Keratinocyte (primary cell): ENCODE data around the gene MAN1C1. TPM values are rescaled to one million over a fixed set of nuclear protein-coding genes. Genes with fewer than 3 reads are reported as not detected.

Source experiments
- DNase-seq: peaks from one replicate; pipeline ENCODE4 v3.0.0-alpha.2; 2011; ENCODE audit warnings: low read depth, missing footprints, low spot score
- FAIRE-seq: peaks from 2 replicates; lab custom pipeline; 2011; peaks lifted over from hg19 to GRCh38; lab: Jason Lieb, UNC
- H2AFZ ChIP-seq: 2 replicates; pipeline ENCODE4 v1.6.0; 2012; ENCODE audit warnings: low read length, control low read depth, inconsistent platforms; ENCODE audit not compliant: control insufficient read depth
- H3K27ac ChIP-seq: 2 replicates; pipeline ENCODE4 v1.5.1; 2011; ENCODE audit warnings: low read length; ENCODE audit not compliant: control insufficient read depth, insufficient read depth
- H3K27me3 ChIP-seq: 3 replicates; pipeline ENCODE4 v1.6.0; 2011; ENCODE audit warnings: low read length; ENCODE audit not compliant: control insufficient read depth, insufficient read depth; ENCODE audit errors: extremely low read depth
- H3K36me3 ChIP-seq, 2 experiments: 2 replicates in 1 of 2; 3 replicates in 1 of 2; pipeline ENCODE4 v1.5.1; 2011; ENCODE audit warnings: low read length in 2 of 2, mild to moderate bottlenecking in 1 of 2; ENCODE audit not compliant: control insufficient read depth in 2 of 2, insufficient read depth in 2 of 2; ENCODE audit errors: extremely low read depth in 1 of 2
- H3K4me1 ChIP-seq: 3 replicates; pipeline ENCODE4 v1.5.1; 2011; ENCODE audit warnings: low read length; ENCODE audit not compliant: control insufficient read depth, insufficient read depth; ENCODE audit errors: extremely low read depth
- H3K4me2 ChIP-seq: 3 replicates; pipeline ENCODE4 v1.6.0; 2011; ENCODE audit warnings: low read depth, low read length; ENCODE audit not compliant: control insufficient read depth, insufficient read depth; ENCODE audit errors: extremely low read depth
- H3K4me3 ChIP-seq, 3 experiments: fragments of 200-600 bp in 1 of 3; sonication (generic) in 1 of 3; 2 replicates in 2 of 3; 3 replicates in 1 of 3; pipeline ENCODE4 v1.5.1; 2011 to 2016; ENCODE audit warnings: low read length in 3 of 3, mild to moderate bottlenecking in 3 of 3, control low read depth in 2 of 3, inconsistent platforms in 1 of 3, low read depth in 1 of 3, mixed read lengths in 1 of 3, mixed run types in 1 of 3, moderate library complexity in 1 of 3; ENCODE audit not compliant: control insufficient read depth in 2 of 3, insufficient read depth in 2 of 3; ENCODE audit errors: extremely low read depth in 1 of 3
- H3K79me2 ChIP-seq: 2 replicates; pipeline ENCODE4 v1.6.0; 2012; ENCODE audit warnings: low read length; ENCODE audit not compliant: control insufficient read depth, insufficient read depth
- H3K9ac ChIP-seq: 3 replicates; pipeline ENCODE4 v1.6.0; 2011; ENCODE audit warnings: low read length; ENCODE audit not compliant: control insufficient read depth, insufficient read depth; ENCODE audit errors: extremely low read depth
- H3K9me1 ChIP-seq: 3 replicates; pipeline ENCODE4 v1.6.0; 2011; ENCODE audit warnings: low read length; ENCODE audit not compliant: control insufficient read depth, insufficient read depth; ENCODE audit errors: extremely low read depth
- H3K9me3 ChIP-seq: 2 replicates; pipeline ENCODE4 v1.5.1; 2012; ENCODE audit warnings: low read depth, low read length; ENCODE audit not compliant: control insufficient read depth
- H4K20me1 ChIP-seq: 3 replicates; pipeline ENCODE4 v1.6.0; 2011; ENCODE audit warnings: low read length; ENCODE audit not compliant: control insufficient read depth, insufficient read depth; ENCODE audit errors: extremely low read depth
- EZH2 ChIP-seq: IDR thresholded peaks from one replicate; pipeline ENCODE4 v1.6.1; 2012; ENCODE audit warnings: inconsistent platforms, mild to moderate bottlenecking, low read length, moderate library complexity
- dilution Hi-C: fragments of 300-500 bp; cut with MboI; formaldehyde crosslinking; loops from one replicate; pipeline ENCODE4 v1.7.0; 2020; ENCODE audit warnings: low sequenced_read_pairs; ENCODE audit not compliant: extremely low pct_ligation_motif_present
- polyA plus RNA-seq, 5 experiments: library from polyadenylated mRNA; depleted of rRNA in 3 of 5; stranded (reverse) in 3 of 5; stranded (forward) in 1 of 5; unstranded in 1 of 5; fragments of >200 nt; gene quantifications; 1 replicate in 1 of 5; 2 replicates in 3 of 5; 3 replicates in 1 of 5; pipeline versions ENCODE4 v1.2.1 to v1.2.3, GENCODE V29; 2011 to 2012; ENCODE audit warnings: missing spikeins in 2 of 5, low read depth in 1 of 5, low replicate concordance in 1 of 5
- TF ChIP-seq, protein P1 (sequence below), 3 experiments: IDR thresholded peaks in 1 of 3; conservative IDR thresholded peaks in 1 of 3; optimal IDR thresholded peaks in 1 of 3; 2 replicates in 2 of 3; 3 replicates in 1 of 3; pipeline versions ENCODE3 to v1.5.1; 2011; ENCODE audit warnings: low read length in 3 of 3, mild to moderate bottlenecking in 3 of 3, moderate library complexity in 2 of 3, control low read depth in 1 of 3, inconsistent platforms in 1 of 3; ENCODE audit not compliant: insufficient read depth in 2 of 3; ENCODE audit errors: extremely low read depth in 1 of 3

MAN1C1 gene
- polyA plus RNA-seq, 1 donor (not counting 4 experiments of a cell fraction or from before 2014, with no cell fraction given): 0.07 TPM

DNA sequence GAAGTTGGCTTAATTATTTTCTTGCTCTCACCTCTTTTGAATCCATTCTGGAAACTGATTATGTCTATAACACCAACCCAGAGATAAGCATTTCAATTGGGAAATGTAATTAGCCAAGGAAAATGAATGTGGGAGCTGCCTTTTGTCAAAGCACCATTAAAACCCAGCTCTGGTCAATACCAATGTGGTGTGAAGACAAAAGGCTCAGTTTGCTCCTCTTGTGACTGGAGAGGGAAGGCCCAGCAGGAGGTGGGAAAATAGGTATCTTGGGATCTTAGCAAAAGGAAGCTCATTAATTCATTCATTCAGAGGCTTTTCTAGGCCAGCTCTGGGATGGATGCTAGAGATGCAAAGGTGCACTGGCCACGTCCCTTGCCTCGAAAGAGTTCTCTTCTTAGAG lies 108.4 kb downstream of the MAN1C1 start:
- Histone ChIP-seq H3K27ac (no peak overlapping the region), H3K36me3 (no peaks in the 10 kb centered on the region), H3K4me3 (no peak overlapping the region), H4K20me1 (no peaks in the 10 kb centered on the region), H3K9me1 (no peaks in the 10 kb centered on the region), H3K4me1 (peaks cover 16% of the 10 kb centered on the region), H3K9me3 (no peaks in the 10 kb centered on the region), H3K4me2 (no peak overlapping the region), H3K79me2 (no peaks in the 10 kb centered on the region), H2AFZ (no peak overlapping the region), H3K9ac (no peak overlapping the region), H3K27me3 (no peaks in the 10 kb centered on the region)
- dilution Hi-C loops: no loop called here
- DNase-seq (no peak), FAIRE-seq (no peak)
- TF ChIP-seq EZH2: no peak
- TF ChIP-seq, protein P1, sequence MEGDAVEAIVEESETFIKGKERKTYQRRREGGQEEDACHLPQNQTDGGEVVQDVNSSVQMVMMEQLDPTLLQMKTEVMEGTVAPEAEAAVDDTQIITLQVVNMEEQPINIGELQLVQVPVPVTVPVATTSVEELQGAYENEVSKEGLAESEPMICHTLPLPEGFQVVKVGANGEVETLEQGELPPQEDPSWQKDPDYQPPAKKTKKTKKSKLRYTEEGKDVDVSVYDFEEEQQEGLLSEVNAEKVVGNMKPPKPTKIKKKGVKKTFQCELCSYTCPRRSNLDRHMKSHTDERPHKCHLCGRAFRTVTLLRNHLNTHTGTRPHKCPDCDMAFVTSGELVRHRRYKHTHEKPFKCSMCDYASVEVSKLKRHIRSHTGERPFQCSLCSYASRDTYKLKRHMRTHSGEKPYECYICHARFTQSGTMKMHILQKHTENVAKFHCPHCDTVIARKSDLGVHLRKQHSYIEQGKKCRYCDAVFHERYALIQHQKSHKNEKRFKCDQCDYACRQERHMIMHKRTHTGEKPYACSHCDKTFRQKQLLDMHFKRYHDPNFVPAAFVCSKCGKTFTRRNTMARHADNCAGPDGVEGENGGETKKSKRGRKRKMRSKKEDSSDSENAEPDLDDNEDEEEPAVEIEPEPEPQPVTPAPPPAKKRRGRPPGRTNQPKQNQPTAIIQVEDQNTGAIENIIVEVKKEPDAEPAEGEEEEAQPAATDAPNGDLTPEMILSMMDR (optimal IDR thresholded peaks at IDR 0.05 in 1 of 3, IDR thresholded peaks at IDR 0.05 in 1 of 3, conservative IDR thresholded peaks at IDR 0.05 in 1 of 3; ENCODE audit: extremely low read depth in 1 of 3, insufficient read depth in 2 of 3, low read length in 3 of 3): no peak

DNA sequence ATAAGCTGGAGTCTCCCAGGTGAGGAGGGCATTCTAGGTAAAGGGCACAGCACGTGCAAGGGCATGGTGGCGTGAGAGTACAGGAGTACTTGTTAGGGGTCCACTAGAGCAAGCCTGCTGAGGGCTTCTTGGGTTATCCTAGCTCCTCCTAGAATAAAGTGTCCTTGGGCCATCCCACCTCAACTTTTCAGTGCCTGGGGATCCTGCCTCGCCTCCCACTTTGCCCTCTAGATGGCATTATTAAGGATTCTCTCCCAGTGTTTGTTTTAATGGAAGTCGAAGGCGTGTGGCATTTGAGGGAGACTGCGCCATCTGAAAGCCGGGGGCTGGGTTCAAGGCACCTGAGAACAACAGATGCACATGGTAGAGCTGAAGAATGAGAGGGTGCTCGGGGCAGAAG lies 108.9 kb downstream of the MAN1C1 start:
- H3K4me1 ChIP-seq: peaks cover 16% of the 10 kb centered on the region
- dilution Hi-C loops: no loop called here

More for the DNA sequence above, 108.9 kb downstream of the MAN1C1 start:
- no peak for DNase-seq
- Histone ChIP-seq H3K9me3 (no peaks in the 10 kb centered on the region), H3K36me3 (no peaks in the 10 kb centered on the region), H3K27ac (no peak overlapping the region), H3K9ac (no peak overlapping the region), H3K79me2 (no peaks in the 10 kb centered on the region), H4K20me1 (no peaks in the 10 kb centered on the region), H2AFZ (no peak overlapping the region), H3K4me3 (no peak overlapping the region), H3K9me1 (no peaks in the 10 kb centered on the region), H3K4me2 (no peak overlapping the region), H3K27me3 (no peaks in the 10 kb centered on the region)
- no peak for TF ChIP-seq EZH2
- TF ChIP-seq, protein P1 (optimal IDR thresholded peaks at IDR 0.05 in 1 of 3, IDR thresholded peaks at IDR 0.05 in 1 of 3, conservative IDR thresholded peaks at IDR 0.05 in 1 of 3; ENCODE audit: extremely low read depth in 1 of 3, insufficient read depth in 2 of 3, low read length in 3 of 3): no peak
- no peak for FAIRE-seq
